ENCODE data around the gene PACSIN2.

The PACSIN2 gene

DNA sequence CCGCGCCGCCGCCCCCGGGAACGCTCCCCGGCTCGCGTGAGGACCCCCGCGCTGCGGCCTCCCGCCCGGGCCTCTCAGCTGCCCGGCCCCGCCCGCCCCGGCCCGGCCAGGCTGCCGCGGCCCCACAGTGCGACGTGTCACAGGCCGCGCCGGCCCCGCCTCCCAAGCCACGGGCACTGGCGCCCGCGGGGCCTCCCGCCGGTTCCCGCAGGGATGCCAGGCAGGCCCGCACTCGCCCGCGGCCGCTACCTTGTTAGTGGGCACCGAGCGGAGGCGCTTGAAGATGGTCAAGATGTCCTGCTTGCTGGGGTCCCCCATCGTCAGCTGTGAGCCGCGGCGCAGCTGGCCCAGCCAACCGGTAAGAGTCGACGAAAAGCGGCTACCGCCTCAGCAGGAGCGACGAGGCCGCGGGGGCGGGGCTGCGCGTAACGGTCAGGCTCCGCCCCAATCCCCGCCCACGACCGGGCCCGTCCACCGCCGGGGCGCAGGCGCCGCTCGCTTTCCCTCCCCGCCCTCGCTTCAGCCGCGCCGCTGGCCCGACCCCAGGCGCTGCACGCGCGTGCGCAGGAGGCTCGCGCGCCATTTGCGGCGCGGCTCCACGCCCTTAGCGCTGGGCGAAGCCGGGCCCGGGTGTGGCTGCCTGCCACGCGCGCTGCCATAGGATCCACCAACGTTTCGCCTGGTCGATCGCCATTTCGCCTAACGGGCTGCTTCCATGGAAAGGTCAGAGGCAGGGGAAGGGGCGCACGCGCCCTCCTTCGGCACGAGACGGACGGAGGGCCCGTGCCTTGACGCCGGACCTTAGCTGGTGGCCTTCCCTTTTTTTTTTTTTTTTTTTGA, 157.9 kb downstream of the PACSIN2 start, which contains the start of gene ARFGAP3:
ARFGAP3 (minus strand) TSS at position 409 of the 840 bp plus-strand sequence; CDS start at position 318, 91 bp downstream.
- DNase-seq = peak in 13 of 14 donors; percentile 69 to 94 (median 87)

DNA sequence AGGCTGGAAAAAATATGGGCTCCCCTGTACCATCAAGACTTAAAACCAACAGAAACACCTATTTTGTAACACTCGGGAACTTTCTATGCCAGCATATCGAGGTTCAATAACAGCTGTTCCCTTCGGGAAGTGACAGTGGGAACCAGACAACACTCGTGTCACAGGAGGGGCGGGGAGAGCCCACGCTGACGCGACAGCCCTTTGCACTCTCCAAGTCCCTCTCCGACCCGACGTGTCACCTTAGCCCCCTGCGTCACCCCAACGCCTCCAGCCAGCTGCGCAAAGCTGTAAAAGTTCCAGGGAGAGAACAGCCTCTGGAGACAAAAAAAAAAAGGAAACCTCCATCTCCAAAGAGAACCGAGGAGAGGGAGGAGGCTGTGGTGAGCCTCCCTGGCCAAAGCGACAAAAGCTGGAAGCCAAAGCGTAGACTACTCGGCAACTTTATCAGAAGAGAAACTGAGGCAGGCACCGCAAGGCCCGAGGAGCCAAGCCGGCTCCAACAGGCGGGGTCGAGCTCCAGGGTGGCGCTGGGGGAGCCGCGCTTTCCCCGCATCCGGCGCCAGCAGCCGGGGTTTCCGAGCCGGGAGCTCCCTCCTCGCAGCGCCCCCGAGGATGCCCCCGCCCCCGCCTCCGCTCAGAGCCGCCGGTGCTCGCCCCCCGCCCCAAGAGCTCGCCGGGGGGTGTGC, 158.6 kb downstream of the PACSIN2 start:
- DNase-seq = peak in 7 of 14 donors; percentile 14 to 56 (median 43)

DNA sequence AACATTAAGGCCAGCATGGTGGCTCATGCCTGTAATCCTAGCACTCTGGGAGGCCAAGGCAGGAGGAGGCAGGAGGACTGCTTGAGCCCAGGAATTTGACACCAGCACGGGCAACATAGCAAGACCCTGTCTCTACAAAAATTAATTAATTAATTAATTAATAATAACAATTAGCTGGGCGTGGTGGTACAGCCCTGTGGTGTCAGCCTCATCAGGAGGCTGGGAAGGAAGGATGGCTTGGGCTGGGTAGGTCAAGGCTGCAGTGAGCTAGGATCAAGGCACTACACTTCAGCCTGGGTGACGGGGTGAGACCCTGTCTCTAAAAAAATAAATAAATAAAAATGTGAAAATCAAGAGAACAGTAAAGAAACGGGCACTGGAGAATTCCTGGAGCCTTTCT, 159.2 kb downstream of the PACSIN2 start:
- DNase-seq = no peak

DNA sequence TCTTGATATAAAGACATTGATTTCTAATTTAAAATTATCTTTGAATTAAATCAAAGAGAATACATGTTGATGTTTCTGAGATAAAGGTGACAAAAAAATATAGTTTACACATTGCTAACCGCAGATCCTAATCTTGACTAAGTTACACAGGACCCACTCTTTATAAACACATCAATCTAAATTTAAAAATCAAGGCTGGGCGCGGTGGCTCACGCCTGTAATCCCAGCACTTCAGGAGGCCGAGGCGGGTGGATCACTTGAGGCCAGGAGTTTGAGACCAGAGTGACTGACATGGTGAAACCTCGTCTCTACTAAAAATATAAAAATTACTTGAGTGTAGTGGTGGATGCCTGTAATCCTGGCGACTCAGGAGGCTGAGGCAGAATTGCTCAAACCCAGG, 159.7 kb downstream of the PACSIN2 start:
- DNase-seq = no peak

DNA sequence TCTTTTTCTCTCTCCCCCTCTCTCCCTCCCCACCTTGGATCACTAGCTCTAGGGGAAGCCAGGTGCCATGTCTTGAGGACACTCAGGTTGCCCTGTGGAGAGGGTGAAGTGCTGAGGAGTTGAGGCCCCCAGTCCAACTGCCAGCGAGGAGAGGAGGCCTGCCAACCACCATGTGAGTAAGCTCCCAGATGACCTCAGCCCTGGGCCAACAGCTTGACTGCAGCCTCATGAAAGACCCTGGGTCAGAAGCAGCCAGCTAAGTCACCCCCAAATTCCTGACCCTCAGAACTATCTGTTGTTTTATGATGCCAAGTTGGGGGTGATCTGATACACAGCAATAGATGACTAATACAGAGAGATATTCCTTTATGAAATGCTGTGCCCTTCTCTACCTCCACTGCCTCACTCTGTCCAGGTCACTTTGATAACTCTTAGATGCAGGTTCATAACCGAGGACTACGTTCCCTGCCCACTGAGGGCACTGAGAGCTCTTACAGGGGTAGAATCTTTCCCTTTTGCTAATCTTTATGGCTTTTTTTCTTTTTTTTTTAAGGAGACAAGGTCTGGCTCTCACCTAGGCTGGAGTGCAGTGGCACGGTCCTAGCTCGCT, 165.9 kb downstream of the PACSIN2 start:
- no peak for DNase-seq

DNA sequence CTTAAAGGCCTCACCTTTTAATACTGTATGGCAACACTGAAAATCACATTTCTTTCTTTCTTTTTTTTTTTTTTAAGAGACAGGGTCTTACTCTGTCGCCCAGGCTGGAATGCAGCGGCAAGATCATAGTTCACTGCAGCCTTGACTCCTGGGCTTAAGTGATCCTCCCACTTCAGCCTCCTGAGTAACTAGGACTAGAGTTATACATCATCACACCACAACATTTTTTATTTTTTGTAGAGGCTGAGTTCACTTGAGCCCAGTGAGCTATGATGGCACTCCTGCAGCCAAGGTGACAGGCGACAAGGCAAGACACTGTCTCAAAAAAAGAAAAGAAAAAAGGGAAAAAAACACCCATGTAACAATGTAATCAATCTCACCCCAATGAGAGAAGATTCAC, 167.8 kb downstream of the PACSIN2 start:
- no peak for DNase-seq

DNA sequence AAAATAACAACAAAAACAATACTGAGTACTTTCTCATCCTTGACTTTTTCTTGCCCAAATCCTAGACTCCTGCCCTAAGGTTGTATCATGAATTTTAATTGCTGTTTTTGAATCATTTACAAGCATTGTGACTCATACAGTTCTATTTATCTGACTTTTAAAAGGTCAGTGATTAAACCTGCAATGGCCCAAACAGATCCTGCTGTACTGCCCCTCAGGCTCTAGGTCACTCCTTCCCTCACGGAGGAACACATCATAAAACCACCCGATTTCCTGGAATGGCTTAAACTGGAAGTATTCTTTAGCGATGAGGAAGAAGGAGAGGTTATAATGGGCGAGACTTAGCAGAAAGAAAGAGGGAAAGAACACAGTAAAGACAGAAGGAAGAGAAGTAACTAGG, 170.2 kb downstream of the PACSIN2 start:
- DNase-seq = no peak

DNA sequence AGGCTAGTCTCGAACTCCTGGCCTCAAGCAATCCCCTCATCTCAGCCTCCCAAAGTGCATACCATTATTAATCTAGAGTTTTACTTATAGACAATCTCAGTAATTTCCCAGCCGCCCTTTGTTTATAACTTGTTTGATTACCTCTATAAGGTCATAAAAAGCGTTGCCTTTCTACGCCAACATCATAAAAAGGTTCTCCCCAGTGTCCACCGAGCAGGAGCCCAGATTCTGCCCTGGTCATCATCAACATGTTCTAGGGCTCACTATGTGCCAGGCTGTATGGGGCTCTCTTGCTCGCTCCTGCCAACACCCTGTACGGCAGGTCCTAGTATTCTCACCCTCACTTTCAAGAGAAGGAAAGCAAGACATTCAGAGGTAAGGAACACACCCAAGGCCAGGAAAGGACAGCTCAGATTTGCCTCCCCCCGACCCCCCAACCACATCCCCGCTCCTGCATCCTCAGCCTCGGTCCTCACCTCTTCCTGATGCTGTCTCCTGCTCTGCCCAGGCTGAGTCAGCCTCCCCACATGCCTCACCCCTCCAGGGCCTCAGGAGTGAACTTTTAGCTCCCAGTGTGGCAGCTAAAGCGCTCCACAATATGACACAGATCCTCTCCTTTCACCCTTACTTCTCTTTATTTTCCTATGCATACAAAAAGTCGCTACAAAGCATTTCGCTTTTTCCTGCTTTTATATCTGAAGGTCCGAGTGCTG, 172.1 kb downstream of the PACSIN2 start:
- no peak for DNase-seq

DNA sequence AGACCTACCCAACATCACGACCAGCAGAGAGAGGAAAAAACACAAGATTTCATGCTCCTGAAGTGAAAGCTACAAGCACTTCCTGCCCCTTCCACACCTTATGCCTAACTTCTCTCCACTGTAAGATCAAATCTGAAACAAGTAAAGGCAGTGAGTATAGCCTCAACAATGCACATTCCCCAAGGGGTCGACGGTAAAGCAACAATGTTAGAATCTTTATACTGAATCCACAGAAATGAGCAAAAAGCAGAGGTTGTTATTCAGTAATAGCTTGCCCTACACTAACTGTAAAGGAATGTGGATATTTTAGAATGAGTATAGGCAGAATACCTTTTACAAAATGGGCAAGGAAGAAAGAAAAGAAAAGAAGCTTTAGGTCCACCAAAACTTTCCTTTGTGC, 173.5 kb downstream of the PACSIN2 start:
- DNase-seq = no peak

DNA sequence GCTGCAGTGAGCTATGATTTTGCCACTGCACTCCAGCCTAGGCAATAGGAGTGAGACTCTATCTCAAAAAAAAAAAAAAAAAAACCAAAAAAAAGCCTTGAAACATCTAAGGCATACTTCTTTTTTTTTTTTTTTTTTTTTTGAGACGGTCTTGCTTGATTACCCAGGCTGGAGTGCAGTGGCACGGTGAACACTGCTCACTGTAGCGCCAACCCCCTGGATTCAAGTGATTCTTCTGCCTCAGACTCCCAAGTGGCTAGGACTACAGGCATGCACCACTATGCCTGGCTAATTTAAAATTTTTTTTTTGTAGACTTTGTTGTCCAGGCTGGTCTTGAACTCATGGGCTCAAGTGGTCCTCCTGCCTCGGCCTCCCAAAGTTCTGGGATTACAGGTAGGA, 177.4 kb downstream of the PACSIN2 start:
- DNase-seq = no peak

DNA sequence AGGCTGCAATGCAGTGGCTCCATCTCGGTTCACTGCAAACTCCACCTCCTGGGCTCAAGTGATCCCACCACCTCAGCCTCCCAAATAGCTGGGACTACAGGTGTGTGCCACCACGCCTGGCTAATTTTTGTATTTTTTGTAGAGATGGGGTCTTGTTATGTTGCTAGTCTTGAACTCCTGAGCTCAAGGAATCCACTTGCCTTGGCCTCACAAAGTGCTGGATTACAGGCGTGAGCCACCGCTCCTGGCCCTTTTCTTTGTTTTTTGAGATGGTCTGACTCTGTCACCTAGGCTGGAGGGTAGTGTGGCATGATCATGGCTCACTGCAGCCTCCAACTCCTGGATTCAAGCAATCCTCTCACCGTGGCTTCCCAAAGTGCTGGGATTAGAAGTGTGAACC, 178.9 kb downstream of the PACSIN2 start:
- DNase-seq = no peak

DNA sequence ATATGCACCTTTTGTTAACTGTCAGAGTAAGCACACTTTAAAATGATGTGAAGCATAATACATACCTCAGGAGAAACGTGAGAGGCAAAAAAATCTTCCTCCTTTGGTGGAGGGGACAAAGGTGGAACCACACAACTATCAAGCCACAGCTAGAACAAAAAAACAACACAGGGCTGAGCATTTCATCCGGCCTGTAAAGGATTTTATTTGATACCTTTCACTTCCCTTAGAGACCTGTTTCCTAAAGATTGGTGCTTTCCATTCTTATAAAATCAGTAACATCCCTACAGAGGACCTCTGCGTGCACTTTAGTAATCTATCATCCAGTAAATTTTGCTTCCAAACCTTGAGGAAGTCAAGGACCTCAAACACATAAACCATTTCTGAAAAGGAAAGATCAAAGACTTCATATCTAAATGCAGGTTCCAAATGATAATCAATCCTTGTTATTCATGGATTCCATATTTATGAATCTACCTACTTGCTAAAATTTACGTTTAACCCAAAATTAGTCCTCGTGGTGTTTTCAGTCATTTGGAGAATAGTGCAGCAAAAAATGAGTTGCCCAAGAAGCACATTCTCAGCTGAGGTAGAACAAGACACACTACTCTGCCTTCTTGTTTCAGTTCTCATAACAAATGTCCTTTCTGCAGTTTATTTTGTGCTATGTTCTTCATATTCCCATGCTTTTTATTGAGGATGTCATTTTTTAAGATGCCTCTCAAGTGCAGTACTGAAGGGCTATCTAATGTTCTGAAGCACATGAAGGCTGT, 180.6 kb downstream of the PACSIN2 start:
- DNase-seq = no peak

DNA sequence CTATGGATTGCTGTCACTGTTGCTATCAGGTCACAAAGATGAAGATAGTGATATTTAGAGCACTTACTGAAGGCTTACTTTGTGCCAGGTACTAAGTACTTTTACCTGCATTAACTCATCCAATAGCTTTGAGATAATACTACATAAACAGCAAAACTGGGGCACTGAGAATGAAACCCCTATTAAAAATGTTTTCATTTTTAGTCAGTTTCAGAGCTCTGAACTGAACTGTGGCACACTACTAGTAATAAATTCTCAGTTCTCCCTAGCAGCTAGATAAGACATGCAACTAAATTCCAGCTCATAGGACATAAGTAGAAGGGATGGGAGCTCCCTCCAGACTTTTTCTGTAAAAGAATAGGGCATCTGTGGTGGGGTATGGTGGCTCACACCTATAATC, 181.8 kb downstream of the PACSIN2 start:
- DNase-seq = no peak

DNA sequence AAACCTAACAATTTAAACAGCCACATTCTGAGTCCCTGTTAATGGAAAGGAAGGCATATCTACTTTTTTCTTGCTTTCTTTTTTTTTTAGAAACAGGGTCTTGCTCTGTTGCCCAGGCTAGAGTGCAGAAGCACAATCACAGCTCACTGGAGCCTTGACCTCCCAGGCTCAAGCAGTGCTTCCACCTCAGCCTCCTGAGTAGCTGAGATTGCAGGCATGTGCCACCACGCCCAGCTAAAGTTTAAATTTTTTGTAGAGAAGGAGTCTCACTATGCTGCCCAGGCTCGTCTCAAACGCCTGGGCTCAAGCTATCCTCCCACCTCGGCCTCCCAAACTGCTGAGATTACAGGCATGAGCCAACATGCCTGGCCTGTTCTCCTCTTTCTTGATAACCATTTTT, 183.2 kb downstream of the PACSIN2 start:
- no peak for DNase-seq

DNA sequence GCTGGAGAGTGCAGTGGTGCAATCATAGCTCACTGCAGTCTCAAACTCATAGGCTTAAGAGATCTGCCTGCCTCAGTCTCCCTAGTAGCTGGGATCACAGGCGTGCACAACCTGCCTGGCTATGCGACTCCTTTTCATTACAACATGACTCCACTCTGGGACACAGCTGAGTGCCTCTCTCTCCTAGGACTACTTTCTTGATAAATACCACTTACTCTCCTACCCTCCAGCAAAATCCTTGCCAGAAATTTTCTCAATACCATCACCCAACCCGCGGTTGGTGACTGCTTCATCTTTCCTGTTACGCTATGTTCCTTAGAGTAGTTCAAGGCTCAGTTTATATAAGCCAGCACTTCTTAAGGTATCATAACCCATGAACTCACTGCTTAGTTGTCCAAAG, 184.8 kb downstream of the PACSIN2 start:
- no peak for DNase-seq

DNA sequence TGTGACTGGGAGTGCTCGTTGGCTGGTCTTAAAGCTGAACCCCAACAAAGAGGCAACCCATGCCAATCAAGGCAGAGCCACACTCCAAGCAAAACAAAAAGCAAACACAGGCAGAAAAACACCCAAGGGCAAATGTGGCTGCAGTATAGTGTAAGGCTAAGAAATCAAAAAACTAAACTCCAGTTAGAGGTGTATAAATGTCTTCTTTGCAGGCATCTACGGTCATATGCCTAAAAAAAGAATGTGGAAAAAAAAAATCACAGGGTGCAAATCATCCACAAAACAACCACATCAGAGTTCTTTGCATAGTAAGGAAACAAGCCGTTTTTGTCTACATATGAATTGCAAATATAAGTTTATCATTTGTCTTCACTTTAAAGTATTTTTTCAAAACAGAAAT, 185.6 kb downstream of the PACSIN2 start:
- DNase-seq = no peak

DNA sequence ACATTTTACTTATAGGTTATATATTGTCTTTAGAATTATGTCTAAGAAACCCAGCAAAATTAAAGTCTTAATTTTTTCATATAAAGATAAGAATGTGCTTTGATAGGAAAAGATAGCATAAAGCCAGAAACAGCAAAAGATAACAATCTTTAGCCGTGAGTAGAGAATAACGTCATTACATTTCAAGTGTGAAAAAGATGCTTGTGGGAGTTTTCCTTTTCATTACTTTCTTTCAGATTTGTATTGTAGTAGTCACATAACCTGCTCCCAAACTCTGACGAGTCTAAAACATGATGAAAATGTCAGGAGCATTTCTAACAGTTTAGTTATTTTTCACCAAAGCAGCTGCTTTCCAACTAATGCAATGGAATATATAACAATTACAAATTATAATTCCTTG, 189.2 kb downstream of the PACSIN2 start:
- DNase-seq = no peak

DNA sequence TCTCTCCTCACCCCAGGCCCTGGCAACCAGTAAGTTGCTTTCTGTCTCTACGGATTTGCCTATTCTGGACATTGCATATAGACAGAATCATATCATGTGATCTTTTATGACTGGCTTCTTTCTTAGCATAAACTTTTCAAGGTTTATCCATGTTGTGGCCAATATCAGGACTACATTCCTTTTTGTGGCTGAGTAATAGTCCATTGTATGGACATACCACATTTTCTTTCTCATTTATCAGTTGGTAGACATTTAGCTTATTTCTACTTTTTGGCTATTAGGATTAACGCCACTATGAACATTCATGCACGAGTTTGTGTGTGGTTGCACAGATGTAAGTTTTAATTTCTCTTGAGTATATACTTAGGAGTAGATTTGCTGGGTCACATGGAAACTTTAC, 193.6 kb downstream of the PACSIN2 start:
- no peak for DNase-seq

DNA sequence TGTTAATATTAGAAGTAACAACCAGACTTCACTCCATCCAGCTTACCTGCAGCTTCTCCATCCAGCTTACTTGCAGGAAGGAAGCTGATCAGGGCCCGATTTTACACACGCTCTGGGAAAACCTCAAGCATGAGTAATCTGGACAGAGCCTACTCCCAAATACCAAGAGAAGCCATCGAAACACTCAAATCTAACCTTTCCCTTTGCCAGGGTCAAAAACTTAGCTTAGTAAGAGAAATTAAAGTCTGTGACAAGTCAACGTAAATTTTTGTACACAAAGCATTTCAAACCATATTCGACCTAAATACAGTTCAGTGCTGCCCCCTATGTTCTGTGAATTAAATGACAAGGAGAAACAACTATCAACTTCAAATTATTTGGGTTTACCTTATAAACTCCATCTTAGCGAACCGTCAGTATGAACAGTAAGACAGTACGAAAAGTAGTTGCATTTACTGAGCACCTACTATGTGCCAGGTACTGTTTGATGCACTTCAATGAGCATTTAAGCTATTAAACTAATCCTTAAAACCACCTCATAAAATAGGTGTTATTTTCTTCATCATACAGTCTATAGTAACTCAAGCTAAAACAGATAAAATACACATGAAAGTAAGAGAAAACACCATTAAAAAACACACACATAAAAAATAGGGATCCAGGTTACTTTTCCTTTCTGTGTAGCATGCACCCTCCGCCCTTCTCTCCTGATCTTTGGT, 194.7 kb downstream of the PACSIN2 start:
- DNase-seq = peak in 1 of 14 donors; percentile 5

Data from C1 segment of cervical spinal cord (tissue), 14 donors.